SH-SY5Y (cell line): ENCODE measurements around the gene CPNE5.

Source experiments
- GATA2 ChIP-seq: IDR thresholded peaks from 2 replicates; pipeline ENCODE4 v1.6.1; 2011; ENCODE audit warnings: mild to moderate bottlenecking, low read depth, low read length
- GATA3 ChIP-seq: IDR thresholded peaks from 2 replicates; pipeline ENCODE4 v1.6.1; 2011; ENCODE audit warnings: low read depth, mild to moderate bottlenecking, low read length, moderate library complexity

DNA sequence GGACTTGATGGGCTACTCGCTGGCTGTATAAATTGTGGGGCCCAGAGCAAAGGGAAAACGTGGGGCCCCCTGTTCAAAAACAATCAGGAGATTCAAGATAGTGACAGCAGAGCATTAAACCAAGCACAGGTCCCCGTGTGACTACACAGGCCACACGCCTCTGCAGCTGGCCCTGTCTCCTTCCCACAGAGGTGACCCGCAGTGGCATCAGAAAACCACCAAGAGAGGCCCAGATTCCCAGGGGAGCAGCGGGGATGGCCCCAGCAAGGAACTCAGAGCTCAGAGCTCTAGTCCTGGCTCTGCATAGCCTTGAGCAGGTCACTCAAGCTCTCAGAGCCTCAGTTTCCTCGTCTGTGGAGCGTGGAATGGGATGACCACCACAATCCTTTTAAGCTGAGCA, 57.6 kb downstream of the CPNE5 start:
- no peak for TF ChIP-seq GATA2
- no peak for TF ChIP-seq GATA3
